NCI-H2227 treated with DMSO at 0.1 percent for 48 hours (cell line): Measurements from ENCODE around the gene SERPINA4.
"Not testable (repeated sequence)": the region's sequence is repeated elsewhere in the genome, so short reads cannot be mapped to it uniquely, and the experiment has no call there.

Source experiments
- DNase-seq: peaks from one replicate; lab custom pipeline; 2025; lab: John Stamatoyannopoulos, UW

The SERPINA4 gene

GRCh38 chr14:94569381-94570001, 8.2 kb downstream of the SERPINA4 start:
- DNase-seq = no peak

DNA sequence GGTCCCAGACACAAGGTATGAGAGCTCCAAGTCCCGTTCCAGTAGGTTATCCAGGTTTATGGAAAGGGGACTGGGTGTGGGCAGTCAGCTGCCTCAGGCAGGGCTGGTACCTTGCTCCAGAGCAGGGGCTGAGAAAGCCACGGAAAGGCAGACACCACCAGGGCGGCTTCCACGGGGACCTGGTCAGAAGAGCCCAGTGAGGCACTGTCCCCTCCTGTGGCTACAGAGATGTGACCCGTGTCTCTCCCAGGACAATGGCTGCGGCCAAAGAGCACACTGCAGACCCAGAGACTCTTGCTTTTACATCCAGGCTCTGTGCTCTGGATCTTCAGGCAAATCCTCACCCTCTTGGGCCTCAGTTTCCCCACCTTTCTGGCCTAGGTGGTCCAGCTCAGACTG, 8.8 kb downstream of the SERPINA4 start:
- DNase-seq = no peak

DNA sequence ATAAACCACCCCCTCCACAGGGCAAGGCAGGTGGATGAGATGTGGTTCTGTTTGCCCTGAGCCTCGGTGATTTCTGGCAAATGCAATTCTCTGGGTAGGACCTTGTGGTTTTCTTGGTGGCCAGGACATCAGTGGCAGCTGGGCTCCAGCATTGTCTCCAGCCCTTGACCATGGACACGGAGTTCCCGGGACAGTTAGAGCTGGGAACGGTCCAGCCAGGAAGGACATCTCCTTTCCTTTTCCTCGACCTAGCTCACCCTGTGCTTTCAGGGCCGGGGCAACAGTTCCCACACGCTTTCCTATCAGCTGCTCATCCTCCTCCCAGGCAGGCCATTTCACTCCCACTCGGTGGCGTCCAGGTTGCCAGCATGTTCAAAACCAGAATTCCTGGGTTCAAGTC, 9.2 kb downstream of the SERPINA4 start:
- DNase-seq = no peak

DNA sequence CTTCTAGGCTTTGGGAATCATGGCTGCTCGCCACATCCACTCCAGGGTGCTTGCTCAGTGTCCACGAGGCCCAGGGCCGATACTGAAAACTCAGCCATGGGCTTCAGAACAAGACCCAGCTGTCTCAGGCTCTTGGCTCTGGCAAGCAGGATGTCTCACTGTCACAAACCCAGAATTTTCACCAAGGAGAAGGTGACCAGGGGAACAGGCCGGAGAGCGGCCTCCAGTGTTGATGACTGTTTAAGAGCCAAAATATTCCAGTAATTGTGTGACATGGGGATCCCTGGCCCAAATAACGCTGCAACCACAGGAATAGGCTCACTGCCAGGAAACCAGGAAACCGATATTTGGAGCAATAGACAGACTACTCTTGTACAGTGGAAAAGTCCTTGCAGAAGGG, 10.2 kb downstream of the SERPINA4 start:
- no peak for DNase-seq

DNA sequence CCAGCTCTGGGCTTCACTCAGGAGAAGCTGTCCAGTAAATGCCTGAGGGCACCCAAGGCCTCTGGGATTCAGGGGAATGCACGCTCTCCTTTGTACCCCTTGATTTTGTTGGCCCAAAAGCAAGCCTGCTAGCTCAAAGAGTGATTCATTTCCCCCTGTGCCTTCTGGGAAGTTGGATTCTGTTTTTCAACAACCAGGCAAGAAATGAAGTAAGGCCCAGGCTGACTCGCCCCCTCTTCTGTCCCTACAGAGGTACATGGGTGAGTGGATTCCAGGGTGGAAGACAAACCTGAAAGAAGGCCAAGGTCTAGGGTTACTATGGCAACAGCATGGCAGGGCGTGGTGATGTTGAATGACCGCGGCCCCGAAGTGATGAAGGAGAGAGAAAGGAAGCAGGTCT, 10.7 kb downstream of the SERPINA4 start:
- DNase-seq = no peak

GRCh38 chr14:94572637-94573303, 11.5 kb downstream of the SERPINA4 start:
- DNase-seq = no peak

DNA sequence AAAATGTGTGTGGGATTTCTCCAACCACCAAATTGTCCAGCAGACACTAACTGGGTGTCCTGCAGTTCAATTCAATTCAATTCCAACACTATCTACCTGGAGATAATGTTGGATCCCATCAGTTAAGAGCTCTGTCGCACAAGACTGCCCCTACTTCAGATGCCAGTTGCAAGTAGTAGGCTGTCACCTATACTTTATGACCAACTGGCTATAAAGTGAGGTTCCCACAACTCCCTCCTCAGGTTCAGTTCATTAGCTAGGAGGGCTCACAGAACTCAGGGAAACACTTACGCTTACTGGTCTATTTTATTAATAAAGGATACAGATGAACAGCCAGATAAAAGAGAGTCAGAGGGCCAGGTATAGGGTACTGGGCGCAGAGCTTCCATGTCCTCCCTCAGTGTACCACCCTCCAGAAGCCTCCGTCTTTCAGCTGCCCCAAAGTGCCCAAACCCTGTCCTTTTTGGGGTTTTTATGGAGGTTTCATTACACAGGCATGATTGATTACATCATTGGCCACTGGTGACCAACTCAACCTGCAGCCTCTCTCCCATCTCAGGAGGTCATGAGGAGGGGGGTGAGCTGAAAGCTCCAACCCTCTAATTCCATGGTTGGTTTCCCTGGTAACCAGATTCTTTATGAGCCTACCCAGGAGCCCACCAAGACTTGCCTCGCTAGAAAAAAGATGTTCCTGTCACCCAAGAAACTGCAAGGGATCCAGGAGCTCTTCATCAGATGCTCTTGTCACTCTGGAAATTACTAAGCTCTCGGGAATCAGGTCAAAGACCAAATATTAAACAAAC, 12.4 kb downstream of the SERPINA4 start:
- no peak for DNase-seq

DNA sequence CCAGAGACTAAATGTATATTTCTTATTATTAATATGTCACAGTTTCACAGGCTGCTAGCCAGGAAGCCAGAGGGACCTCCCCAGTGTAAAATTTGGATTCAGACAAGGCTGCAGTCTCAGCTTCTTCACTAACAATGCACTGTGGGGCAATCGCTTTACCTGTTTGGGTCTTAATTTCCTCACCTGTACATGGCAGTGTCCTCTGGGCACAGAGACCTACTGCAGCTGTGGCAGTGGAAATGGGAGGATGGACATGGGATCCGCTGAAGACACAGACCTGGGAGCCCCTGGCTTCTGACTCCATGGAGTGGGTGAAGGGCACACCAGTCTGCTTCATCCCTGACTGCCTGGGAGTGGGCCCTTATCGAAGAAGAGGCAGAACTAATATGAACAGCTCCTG, 13.1 kb downstream of the SERPINA4 start:
- DNase-seq = no peak

- no peak for DNase-seq
Observed at GRCh38 chr14:94575730-94576585, 14.7 kb downstream of the SERPINA4 start.

DNA sequence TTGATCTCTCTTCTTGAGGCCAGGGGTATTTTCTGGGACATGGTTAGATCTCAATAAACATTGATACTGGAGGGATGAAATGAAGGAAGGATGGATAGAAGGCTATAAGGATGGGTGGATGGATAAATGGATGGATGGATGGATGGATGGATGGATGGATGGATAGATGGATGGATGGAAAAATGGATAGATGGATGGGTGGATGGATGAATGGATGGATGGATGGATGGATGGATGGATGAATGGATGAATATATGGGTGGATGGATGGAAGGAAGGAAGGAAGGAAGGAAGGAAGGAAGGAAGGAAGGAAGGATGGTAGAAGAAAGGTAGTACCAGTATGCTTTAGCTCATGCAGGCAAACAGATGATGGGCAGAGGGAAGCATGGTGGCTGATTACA, 16.2 kb downstream of the SERPINA4 start:
- DNase-seq = not testable (repeated sequence)

- DNase-seq = no peak
Observed at GRCh38 chr14:94578712-94579111, 17.5 kb downstream of the SERPINA4 start.

GRCh38 chr14:94581127-94581999, 20.1 kb downstream of the SERPINA4 start, which contains the start of gene SERPINA5:
Gene SERPINA5 (plus strand): TSS chr14:94581426. CDS start chr14:94587363, 5,937 bp downstream.
- DNase-seq = no peak

DNA sequence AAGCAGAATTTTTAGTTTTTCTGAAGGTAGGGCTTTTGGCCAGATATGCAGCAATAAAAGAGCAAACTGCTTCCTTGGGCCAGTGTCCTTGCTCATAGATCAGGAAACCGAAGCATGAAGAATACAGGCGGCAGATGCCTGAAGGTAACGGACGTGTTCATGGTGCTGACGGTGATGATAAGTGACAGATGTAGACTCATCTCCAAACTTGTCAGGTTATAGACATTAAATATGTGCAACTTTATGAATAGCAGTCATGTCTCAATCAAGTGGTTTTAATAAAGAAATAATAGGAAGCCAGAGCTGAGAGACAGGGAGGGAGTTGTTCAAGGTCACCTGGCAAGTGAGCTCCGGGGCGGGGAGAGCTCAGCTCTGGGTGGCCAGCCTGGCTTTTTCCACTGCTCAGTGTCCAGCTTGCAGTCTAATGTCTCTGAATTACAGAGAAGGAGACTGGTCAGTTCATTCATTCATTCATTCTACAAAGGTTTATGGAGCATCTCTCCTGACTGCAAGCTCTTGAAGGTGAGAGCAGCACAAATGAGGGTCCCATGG, 21.0 kb downstream of the SERPINA4 start:
- DNase-seq = no peak

DNA sequence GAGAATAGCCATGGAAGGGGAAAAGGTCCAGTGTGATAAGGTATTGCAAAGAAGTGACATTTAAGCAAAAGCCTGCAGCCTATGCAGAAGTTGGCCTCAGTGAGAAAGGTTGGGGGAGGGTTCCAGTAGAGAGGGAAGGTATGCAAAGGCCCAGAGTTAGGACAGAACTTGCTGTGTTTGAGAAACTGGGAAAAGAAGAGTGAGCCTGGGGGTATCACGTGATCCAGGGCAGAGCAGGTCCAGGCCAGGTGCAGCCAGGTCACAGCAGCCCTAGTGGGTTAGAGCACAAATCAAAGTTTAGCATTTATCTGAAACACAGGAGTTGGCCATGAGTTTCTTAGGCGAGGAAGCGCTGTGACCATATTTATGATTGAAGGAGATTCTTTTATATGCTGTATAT, 21.6 kb downstream of the SERPINA4 start:
- no peak for DNase-seq

DNA sequence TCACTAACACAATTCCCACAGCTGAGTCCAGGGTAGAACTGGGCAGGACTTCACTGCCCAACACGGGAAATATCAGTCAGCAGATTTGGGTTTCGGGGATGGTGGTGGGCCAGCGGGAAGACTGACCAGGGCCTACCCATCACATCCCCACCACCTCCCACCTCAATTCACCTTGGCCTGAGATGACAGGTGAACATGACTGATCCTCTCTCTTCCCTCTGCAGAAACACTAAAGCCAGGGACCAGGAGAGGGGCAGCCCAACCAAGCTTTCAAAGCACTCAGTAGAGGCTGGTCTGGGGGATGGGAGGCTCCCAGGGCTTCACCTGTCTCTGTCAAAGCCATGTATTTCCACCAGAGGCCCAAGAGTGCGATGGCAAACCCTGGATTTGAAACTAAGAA, 22.3 kb downstream of the SERPINA4 start:
- DNase-seq = no peak

GRCh38 chr14:94584591-94585280, 23.5 kb downstream of the SERPINA4 start:
- DNase-seq = no peak

DNA sequence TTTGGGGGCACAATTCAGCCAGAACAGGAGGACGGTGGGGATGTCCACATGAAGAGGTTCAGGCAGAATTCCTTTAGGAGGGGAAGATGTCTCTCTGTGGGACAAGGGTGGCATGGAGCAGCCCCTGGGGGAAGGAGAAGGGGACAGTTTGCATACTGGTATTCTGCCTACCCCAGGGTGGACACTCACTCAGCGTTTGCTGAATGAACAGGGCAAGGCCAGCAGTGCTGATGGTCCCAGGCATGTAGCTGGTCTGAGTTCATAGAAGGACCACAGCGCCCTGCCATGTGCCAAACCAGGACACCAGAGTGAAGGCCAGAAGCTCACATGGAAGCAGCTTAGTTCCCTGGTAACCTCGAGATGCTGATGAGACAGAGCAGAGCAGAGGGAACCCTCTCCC, 25.4 kb downstream of the SERPINA4 start:
- DNase-seq = no peak

DNA sequence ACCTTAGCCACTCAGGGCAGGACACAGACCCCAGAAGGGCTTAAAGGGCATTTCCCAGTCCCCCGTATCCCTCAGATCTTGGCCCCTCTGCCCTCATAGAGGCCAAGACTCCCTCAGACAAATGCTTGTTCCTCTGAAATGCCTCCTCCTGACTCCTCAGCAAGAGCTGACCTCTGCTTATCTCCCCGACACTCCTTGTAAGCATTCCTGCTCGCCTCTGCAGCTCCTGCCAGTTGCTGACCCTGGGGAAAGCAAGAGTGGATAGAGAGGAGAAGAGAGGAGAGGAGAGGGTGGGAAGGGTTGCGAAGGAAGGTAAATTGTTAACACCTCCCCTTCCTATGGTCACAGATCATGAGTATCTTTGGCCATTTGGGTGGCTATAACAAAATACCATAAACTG, 27.1 kb downstream of the SERPINA4 start:
- no peak for DNase-seq

DNA sequence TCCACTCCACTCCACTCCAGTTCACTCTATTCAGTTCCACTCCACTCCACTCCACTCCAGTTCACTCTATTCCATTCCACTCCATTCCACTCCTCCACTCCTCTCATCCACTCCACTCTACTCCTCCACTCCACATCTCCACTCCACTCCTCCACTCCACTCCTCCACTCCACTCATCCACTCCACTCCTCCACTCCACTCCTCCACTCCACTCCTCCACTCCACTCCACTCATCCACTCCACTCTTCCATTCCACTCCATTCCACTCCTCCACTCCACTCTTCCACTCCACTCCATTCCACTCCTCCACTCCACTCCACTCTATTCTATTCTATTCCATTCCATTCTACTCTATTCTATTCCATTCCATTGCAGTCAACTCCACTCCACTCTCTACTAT, 29.8 kb downstream of the SERPINA4 start:
- DNase-seq = no peak

GRCh38 chr14:94591871-94592270, 30.6 kb downstream of the SERPINA4 start:
- no peak for DNase-seq
